HCT116 (cell line): Measurements from ENCODE around the gene FAM193A. TPM values are rescaled to one million over a fixed set of nuclear protein-coding genes. Genes with fewer than 3 reads are reported as not detected.

Experiments
- ATAC-seq: fragments of 200-7000 bp; cut with Tn5 transposase; 2 replicates; pipeline ENCODE4 v1.9.1; 2020; ENCODE audit warnings: mild to moderate bottlenecking, moderate library complexity
- BruUV-seq: library from RNA; stranded (reverse); fragments of 400-500 nt; replicated peaks from 2 replicates; lab custom pipeline; 2021; lab: Mats Ljungman, UMichigan
- CTCF ChIA-PET: fragments of 300-600 bp; sonication (Branson Sonifier 250); formaldehyde crosslinking; loops from one replicate; lab custom pipeline; 2021; ENCODE audit warnings: antibody characterized with exemption; lab: Charles Lee
- POLR2A ChIA-PET: fragments of 300-600, 350-600 bp; sonication (Branson Sonifier 250); formaldehyde crosslinking; loops from one replicate; lab custom pipeline; 2021; ENCODE audit warnings: antibody characterized with exemption; lab: Charles Lee
- RAD21 ChIA-PET, 2 experiments: fragments of 300-600 bp; sonication (Branson Sonifier 250); formaldehyde crosslinking; loops; one replicate each; lab custom pipeline; 2023; ENCODE audit warnings: low total read pairs in 2 of 2; ENCODE audit not compliant: uncharacterized antibody in 2 of 2, unreplicated experiment in 2 of 2, low non-redundant PET in 1 of 2; lab: Charles Lee
- DNase-seq: peaks from one replicate; pipeline ENCODE4 v3.0.0-alpha.2; 2010; ENCODE audit warnings: low read depth, low spot score
- H2AFZ ChIP-seq: fragments of 200-600 bp; shearing (Covaris generic), sonication (generic); 2 replicates; pipeline ENCODE4 v1.6.1; 2017; ENCODE audit warnings: low read depth, mixed run types, mixed read lengths, antibody characterized with exemption, low read length; ENCODE audit not compliant: poor library complexity, severe bottlenecking
- H3K27ac ChIP-seq: 2 replicates; pipeline ENCODE4 v1.5.1; 2012; ENCODE audit warnings: low read depth, low read length
- H3K27me3 ChIP-seq: fragments of 200-600 bp; sonication (generic); 2 replicates; pipeline ENCODE4 v1.6.1; 2016; ENCODE audit warnings: mixed run types, low read length, mixed read lengths; ENCODE audit not compliant: insufficient read depth
- H3K36me3 ChIP-seq, 2 experiments: fragments of 200-500 bp in 1 of 2; fragments of 200-600 bp in 1 of 2; sonication (Bioruptor generic) in 1 of 2; sonication (generic) in 1 of 2; 2 replicates each; pipeline versions ENCODE4 v1.5.1 to v1.6.1; 2014 to 2016; ENCODE audit warnings: low read length in 2 of 2, inconsistent platforms in 1 of 2, mixed read lengths in 1 of 2, mixed run types in 1 of 2; ENCODE audit not compliant: insufficient read depth in 2 of 2, control insufficient read depth in 1 of 2
- H3K4me1 ChIP-seq, 2 experiments: fragments of 200-600 bp in 1 of 2; sonication (generic) in 1 of 2; 2 replicates each; pipeline versions ENCODE4 v1.5.1 to v1.6.1; 2012 to 2017; ENCODE audit warnings: low read length in 2 of 2, inconsistent platforms in 1 of 2, mild to moderate bottlenecking in 1 of 2, mixed read lengths in 1 of 2, mixed run types in 1 of 2, moderate library complexity in 1 of 2; ENCODE audit not compliant: insufficient read depth in 2 of 2, control insufficient read depth in 1 of 2
- H3K4me2 ChIP-seq: fragments of 200-600 bp; sonication (generic); 2 replicates; pipeline ENCODE4 v1.6.1; 2017; ENCODE audit warnings: mixed run types, low read length, mixed read lengths
- H3K4me3 ChIP-seq, 2 experiments: fragments of 200-600 bp in 1 of 2; sonication (generic) in 1 of 2; replicated peaks in 1 of 2; 2 replicates each; pipeline ENCODE4 v1.5.1; 2011 to 2016; ENCODE audit warnings: low read length in 2 of 2, control low read depth in 1 of 2, low read depth in 1 of 2, mild to moderate bottlenecking in 1 of 2, mixed read lengths in 1 of 2, mixed run types in 1 of 2
- H3K79me2 ChIP-seq: fragments of 200-600 bp; sonication (generic); 2 replicates; pipeline ENCODE4 v1.6.1; 2017; ENCODE audit warnings: mild to moderate bottlenecking, mixed run types, low read length, moderate library complexity, mixed read lengths; ENCODE audit not compliant: insufficient read depth
- H3K9ac ChIP-seq: fragments of 200-600 bp; sonication (generic); 2 replicates; pipeline ENCODE4 v1.6.1; 2016; ENCODE audit warnings: low read length, mixed read lengths
- H3K9me2 ChIP-seq: fragments of 200-600 bp; sonication (generic), shearing (Covaris generic); 2 replicates; pipeline ENCODE4 v1.6.1; 2017; ENCODE audit warnings: mixed run types, mild to moderate bottlenecking, moderate library complexity; ENCODE audit not compliant: insufficient read depth
- H3K9me3 ChIP-seq, 2 experiments: fragments of 200-500 bp in 1 of 2; fragments of 200-600 bp in 1 of 2; sonication (Bioruptor generic) in 1 of 2; sonication (generic) in 1 of 2; 2 replicates each; pipeline ENCODE4 v1.6.1; 2014 to 2017; ENCODE audit warnings: low read length in 2 of 2, mixed read lengths in 2 of 2, inconsistent platforms in 1 of 2, low read depth in 1 of 2, mild to moderate bottlenecking in 1 of 2, mixed run types in 1 of 2, moderate library complexity in 1 of 2; ENCODE audit not compliant: control insufficient read depth in 1 of 2, insufficient read depth in 1 of 2
- H4K20me1 ChIP-seq: fragments of 200-600 bp; sonication (generic), shearing (Covaris generic); 2 replicates; pipeline ENCODE4 v1.6.1; 2017; ENCODE audit warnings: mixed run types, mild to moderate bottlenecking, moderate library complexity; ENCODE audit not compliant: insufficient read depth
- CBX3 ChIP-seq: IDR thresholded peaks from 2 replicates; pipeline ENCODE4 v1.6.1; 2012; ENCODE audit warnings: low read depth
- EGR1 ChIP-seq: IDR thresholded peaks from 2 replicates; pipeline ENCODE4 v1.6.1; 2012; ENCODE audit warnings: low read depth
- ELF1 ChIP-seq: IDR thresholded peaks from 2 replicates; pipeline ENCODE4 v1.6.1; 2012; ENCODE audit warnings: low read depth, borderline replicate concordance
- EZH2phosphoT487 ChIP-seq: fragments of 200-600 bp; IDR thresholded peaks from 2 replicates; pipeline ENCODE4 v1.6.1; 2018; ENCODE audit warnings: antibody characterized with exemption, borderline replicate concordance
- MAX ChIP-seq: IDR thresholded peaks from 2 replicates; pipeline ENCODE4 v1.6.1; 2012
- POLR2A ChIP-seq: IDR thresholded peaks from 2 replicates; pipeline ENCODE4 v1.7.0; 2011; ENCODE audit warnings: borderline replicate concordance; ENCODE audit not compliant: insufficient read depth, insufficient read length; ENCODE audit errors: extremely low read depth
- POLR2AphosphoS5 ChIP-seq: IDR thresholded peaks from 2 replicates; pipeline ENCODE4 v1.6.1; 2011; ENCODE audit warnings: mild to moderate bottlenecking, low read depth, low read length, moderate library complexity
- SIN3A ChIP-seq: IDR thresholded peaks from 2 replicates; pipeline ENCODE4 v1.6.1; 2012; ENCODE audit warnings: low read depth
- SP1 ChIP-seq: IDR thresholded peaks from 2 replicates; pipeline ENCODE4 v1.6.1; 2012; ENCODE audit warnings: low read depth
- TCF7L2 ChIP-seq: IDR thresholded peaks from 2 replicates; pipeline ENCODE4 v1.7.0; 2011; ENCODE audit warnings: borderline replicate concordance, inconsistent platforms; ENCODE audit not compliant: insufficient read depth, insufficient read length; ENCODE audit errors: extremely low read depth
- intact Hi-C: fragments of 100-400 bp; cut with micrococcal nuclease; formaldehyde crosslinking; loops from 2 replicates; pipeline ENCODE4 v1.10.0; 2022
- total RNA-seq: library from RNA; stranded (reverse); gene quantifications from one replicate; pipeline ENCODE4 v1.2.1, GENCODE V29; 2021; ENCODE audit not compliant: unreplicated experiment

Gene FAM193A
- total RNA-seq, 1 experiment from 2014 or later, result 15.7 TPM

GRCh38 chr4:2671267-2671895 lies 134.9 kb downstream of the FAM193A start:
- Histone ChIP-seq H3K9me2 (no peaks in the 10 kb centered on the region), H2AFZ (no peak overlapping the region), H3K4me3 (no peak overlapping the region), H3K79me2 (peaks cover 22% of the 10 kb centered on the region), H3K9ac (no peak overlapping the region), H3K9me3 (no peaks in the 10 kb centered on the region), H3K27ac (no peak overlapping the region), H3K4me1 (no peaks in the 10 kb centered on the region), H4K20me1 (peaks cover 17% of the 10 kb centered on the region), H3K4me2 (no peak overlapping the region), H3K27me3 (no peaks in the 10 kb centered on the region), H3K36me3 (peaks cover 9 to 28% of the 10 kb centered on the region in 2 experiments; a peak in 2 of 4 replicates)
- ATAC-seq, result no peak
- POLR2A ChIA-PET, result no interaction called here
- RAD21 ChIA-PET, result no interaction called here
- intact Hi-C loops, result no loop called here
- BruUV-seq, result no TSS peak
- CTCF ChIA-PET, result no interaction called here
- TF ChIP-seq ELF1 (no peak), TCF7L2 (no peak), EGR1 (no peak), MAX (no peak), SIN3A (no peak), POLR2A (no peak), POLR2AphosphoS5 (no peak), SP1 (no peak)
- no peak for DNase-seq

- no TSS peak for BruUV-seq
- intact Hi-C loops, result no loop called here
- ChIA-PET POLR2A (no interaction called here), RAD21 (no interaction called here), CTCF (no interaction called here)
- no peaks in the 10 kb centered on the region for H3K9me2 ChIP-seq
- H3K9ac ChIP-seq, result no peak overlapping the region
- peaks cover 12% of the 10 kb centered on the region for H4K20me1 ChIP-seq
- TF ChIP-seq CBX3 (no peak), EZH2phosphoT487 (no peak)
- H3K4me3 ChIP-seq, result no peak overlapping the region
- H3K36me3 ChIP-seq, result peaks cover 9 to 28% of the 10 kb centered on the region in 2 experiments; a peak in 2 of 4 replicates
- H3K79me2 ChIP-seq, result peaks cover 15% of the 10 kb centered on the region
- H2AFZ ChIP-seq, result no peak overlapping the region
- ATAC-seq (no peak), DNase-seq (no peak)
- H3K4me2 ChIP-seq, result no peak overlapping the region
- no peaks in the 10 kb centered on the region for H3K27me3 ChIP-seq
- H3K4me1 ChIP-seq, result no peaks in the 10 kb centered on the region
- no peak overlapping the region for H3K27ac ChIP-seq
- H3K9me3 ChIP-seq, result no peaks in the 10 kb centered on the region
Observed at GRCh38 chr4:2672082-2672481, 135.6 kb downstream of the FAM193A start.
